Parathyroid adenoma (tissue), 2 donors: ENCODE results near the gene CACNB1.

ENCODE experiments used
- H2AFZ ChIP-seq: fragments of 300-600 bp; sonication (generic); one replicate; pipeline ENCODE4 v1.7.0; 2017; ENCODE audit warnings: antibody characterized with exemption, mild to moderate bottlenecking
- H3K27ac ChIP-seq: fragments of 300-600 bp; sonication (generic); one replicate; pipeline ENCODE4 v1.7.0; 2017
- H3K27me3 ChIP-seq: fragments of 300-600 bp; sonication (generic); one replicate; pipeline ENCODE4 v1.7.0; 2017; ENCODE audit warnings: low read length; ENCODE audit not compliant: control insufficient read depth, insufficient read depth
- H3K36me3 ChIP-seq: fragments of 300-600 bp; sonication (generic); one replicate; pipeline ENCODE4 v1.7.0; 2017; ENCODE audit warnings: low read length; ENCODE audit not compliant: control insufficient read depth, insufficient read depth
- H3K4me1 ChIP-seq: fragments of 300-600 bp; sonication (generic); one replicate; pipeline ENCODE4 v1.7.0; 2017; ENCODE audit warnings: control low read depth
- H3K4me2 ChIP-seq: fragments of 300-600 bp; sonication (generic); one replicate; pipeline ENCODE4 v1.7.0; 2017; ENCODE audit warnings: low read length
- H3K4me3 ChIP-seq: fragments of 300-600 bp; sonication (generic); one replicate; pipeline ENCODE4 v1.7.0; 2017; ENCODE audit warnings: low read depth, low read length
- H3K79me2 ChIP-seq: fragments of 300-600 bp; sonication (generic); one replicate; pipeline ENCODE4 v1.7.0; 2017; ENCODE audit warnings: control low read depth
- H3K9ac ChIP-seq: fragments of 300-600 bp; sonication (generic); one replicate; pipeline ENCODE4 v1.7.0; 2017; ENCODE audit warnings: mild to moderate bottlenecking
- H3K9me3 ChIP-seq: fragments of 300-600 bp; sonication (generic); one replicate; pipeline ENCODE4 v1.7.0; 2017; ENCODE audit warnings: low read length; ENCODE audit not compliant: control insufficient read depth
- CTCF ChIP-seq: fragments of 300-600 bp; sonication (generic); IDR thresholded peaks from one replicate; pipeline ENCODE4 v1.7.0; 2017; ENCODE audit warnings: antibody characterized with exemption, mild to moderate bottlenecking
- donor health status: primary hyperparathyroidism.

CACNB1 gene

DNA sequence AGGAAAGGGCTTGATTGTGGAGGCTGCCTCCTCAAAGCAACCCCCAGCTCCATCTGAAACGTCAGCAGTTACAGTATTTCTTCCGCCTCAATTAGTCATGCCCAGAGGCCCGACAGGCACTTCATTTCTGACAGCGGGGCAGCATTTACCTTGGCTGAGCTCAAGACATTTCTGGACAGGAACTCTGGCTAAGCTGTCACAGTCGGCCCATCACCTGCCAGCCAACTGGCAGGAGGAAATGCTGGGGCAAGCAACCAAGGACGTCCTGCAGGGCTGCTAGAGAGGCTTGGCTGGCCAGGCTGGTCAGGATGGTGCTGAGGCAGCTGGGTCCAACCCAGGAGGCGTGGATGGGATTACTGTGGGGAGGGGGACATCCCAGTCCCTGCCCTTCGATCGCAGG lies 73.8 kb downstream of the CACNB1 start:
- H3K9me3 ChIP-seq = no peaks in the 10 kb centered on the region
- no peak overlapping the region for H2AFZ ChIP-seq
- H3K27me3 ChIP-seq = no peaks in the 10 kb centered on the region
- H3K4me1 ChIP-seq = no peaks in the 10 kb centered on the region
- no peaks in the 10 kb centered on the region for H3K36me3 ChIP-seq
- no peak overlapping the region for H3K27ac ChIP-seq
- H3K9ac ChIP-seq = no peak overlapping the region
- H3K4me3 ChIP-seq = no peak overlapping the region
- H3K4me2 ChIP-seq = no peak overlapping the region
- no peaks in the 10 kb centered on the region for H3K79me2 ChIP-seq
- TF ChIP-seq CTCF = no peak
